GM21825 (cell line): ENCODE data around the gene ATG10.
"Not testable (repeated sequence)": the region's sequence is repeated elsewhere in the genome, so short reads cannot be mapped to it uniquely, and the experiment has no call there.

ENCODE experiments used
- ATAC-seq: cut with Tn5 transposase; IDR thresholded peaks from one replicate; pipeline ENCODE4 v1.9.1; 2021; ENCODE audit warnings: mild to moderate bottlenecking, moderate library complexity; ENCODE audit not compliant: unreplicated experiment

Gene ATG10

DNA sequence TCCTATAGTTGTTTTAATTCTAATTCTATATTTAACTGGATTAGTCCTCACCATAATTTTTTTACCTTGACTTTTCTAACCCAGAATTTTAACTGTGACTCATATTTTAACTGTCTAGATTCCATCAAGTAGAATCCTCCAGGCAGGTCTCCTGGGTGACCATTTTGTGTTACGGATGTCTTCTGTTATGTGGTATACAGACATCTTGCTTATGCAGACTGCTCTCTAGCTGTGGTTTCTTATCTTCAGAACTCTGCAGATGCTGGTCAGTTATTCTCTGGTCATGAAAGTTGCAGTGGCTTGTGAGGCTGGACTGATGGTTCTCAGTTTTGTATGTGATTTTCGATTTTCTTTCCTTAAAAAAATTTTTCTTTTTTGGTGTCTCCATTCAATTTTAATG, 139.4 kb downstream of the ATG10 start:
- no peak for ATAC-seq

DNA sequence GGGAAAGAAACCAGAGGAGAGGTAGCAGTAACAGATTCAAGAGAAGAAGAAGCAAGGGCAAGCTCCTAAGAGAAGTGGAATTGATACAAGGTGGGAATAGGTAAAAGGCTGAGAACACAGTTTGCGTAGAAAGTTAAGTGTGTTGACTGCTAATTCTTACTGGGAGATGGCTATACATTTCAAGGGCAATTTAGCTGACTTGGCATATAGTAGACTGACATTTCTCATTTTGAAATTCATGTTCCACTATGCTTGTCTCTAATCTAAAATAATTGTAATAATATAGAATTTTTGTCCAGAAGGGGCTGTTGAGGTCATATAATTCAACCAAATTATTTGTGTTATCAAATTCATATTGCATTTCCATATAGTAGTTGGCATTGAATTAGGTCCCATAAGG, 144.0 kb downstream of the ATG10 start:
- no peak for ATAC-seq

- ATAC-seq, result no peak
Measured at GRCh38 chr5:82119889-82120288, 148.1 kb downstream of the ATG10 start.

- ATAC-seq, result no peak
Measured at GRCh38 chr5:82129723-82130285, 158.0 kb downstream of the ATG10 start.

GRCh38 chr5:82130602-82131001, 158.8 kb downstream of the ATG10 start:
- ATAC-seq, result no peak

GRCh38 chr5:82137205-82137604, 165.4 kb downstream of the ATG10 start:
- no peak for ATAC-seq

- ATAC-seq, result not testable (repeated sequence)
Measured at GRCh38 chr5:82139837-82140236, 168.0 kb downstream of the ATG10 start.

- ATAC-seq, result no peak
Measured at GRCh38 chr5:82142217-82142841, 170.5 kb downstream of the ATG10 start.

DNA sequence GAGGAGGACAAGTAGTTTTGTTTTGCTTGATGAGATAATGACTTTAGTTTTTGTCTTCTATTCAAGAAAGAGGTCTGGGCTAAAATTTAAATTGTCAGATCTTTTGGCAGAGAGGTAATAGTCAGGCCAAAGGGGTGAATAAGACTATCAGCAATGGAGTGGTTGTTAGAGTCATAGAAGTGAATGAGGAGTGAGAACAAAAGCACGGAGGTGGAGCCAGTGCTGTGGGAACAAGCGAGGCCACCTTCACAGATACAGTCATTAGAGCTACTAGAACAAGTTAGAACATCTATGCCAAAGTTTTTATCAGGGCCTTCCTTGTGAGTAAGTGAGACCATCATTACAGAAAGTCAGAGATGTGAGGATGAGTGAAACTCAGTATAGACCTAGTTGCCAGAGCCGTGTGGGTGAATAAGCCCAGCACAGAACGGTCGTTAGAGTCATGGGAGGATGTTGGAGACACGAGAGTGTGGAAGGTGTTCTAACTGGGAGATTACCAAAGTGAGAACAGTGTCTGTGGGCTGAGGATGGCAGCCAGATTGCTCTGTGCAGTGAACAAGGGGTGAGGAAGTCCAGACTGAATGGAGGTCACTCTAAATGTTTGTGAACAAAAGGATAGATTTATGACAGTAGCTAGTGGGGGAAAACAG, 171.2 kb downstream of the ATG10 start:
- no peak for ATAC-seq

DNA sequence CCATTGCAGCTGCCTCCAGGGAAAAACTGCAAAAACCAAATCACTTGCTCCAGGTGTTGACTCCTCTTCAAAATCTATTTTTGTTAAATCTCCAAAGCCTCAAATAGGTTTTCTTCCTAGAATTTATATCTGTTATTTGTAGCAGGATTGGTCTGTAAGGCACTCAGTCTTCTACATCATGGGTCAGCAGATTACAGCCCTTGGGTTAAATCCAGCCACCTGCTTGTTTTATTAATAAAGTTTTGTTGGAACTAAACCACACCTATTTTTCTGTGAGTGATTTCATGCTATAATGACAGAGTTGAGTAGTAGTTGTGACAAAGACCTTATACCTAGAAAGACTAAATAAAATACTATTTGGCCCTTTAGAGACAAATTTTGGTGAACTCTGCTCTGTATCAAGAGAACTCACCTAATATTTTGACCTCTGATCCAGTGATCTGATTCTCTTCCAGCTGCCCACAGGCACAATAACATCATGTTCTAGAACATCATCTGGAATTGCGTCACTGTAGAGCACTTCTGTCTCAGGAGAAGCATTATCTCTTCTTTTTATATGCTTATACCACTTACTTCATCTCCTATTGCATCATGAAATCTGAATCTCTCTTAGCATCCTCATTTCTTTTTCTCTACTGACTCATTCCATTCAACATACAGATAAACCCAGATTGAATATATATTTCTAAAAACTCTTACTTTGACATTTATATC, 176.2 kb downstream of the ATG10 start:
- ATAC-seq, result no peak

DNA sequence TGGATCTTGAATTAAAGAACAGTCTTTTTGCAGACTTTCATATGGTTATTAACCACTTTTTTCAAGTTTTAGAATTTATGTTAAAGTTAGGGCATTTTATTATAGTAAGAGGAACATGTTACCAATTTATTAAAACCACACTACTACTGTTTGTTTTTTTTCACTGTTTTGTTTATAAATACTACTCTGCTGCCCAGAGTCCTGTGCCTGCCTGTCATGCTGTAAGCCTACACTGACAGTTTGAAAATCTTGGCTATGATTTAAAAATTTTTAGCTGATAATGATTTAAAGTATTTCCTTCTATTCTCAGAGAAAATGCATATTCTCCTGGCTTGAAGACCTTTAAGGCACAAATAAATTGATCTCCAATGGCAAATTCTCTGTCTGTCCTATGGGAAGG, 177.6 kb downstream of the ATG10 start:
- no peak for ATAC-seq

GRCh38 chr5:82150559-82150958, 178.7 kb downstream of the ATG10 start:
- no peak for ATAC-seq

GRCh38 chr5:82151204-82151603, 179.4 kb downstream of the ATG10 start:
- no peak for ATAC-seq

- no peak for ATAC-seq
Measured at GRCh38 chr5:82151662-82152061, 179.8 kb downstream of the ATG10 start.

DNA sequence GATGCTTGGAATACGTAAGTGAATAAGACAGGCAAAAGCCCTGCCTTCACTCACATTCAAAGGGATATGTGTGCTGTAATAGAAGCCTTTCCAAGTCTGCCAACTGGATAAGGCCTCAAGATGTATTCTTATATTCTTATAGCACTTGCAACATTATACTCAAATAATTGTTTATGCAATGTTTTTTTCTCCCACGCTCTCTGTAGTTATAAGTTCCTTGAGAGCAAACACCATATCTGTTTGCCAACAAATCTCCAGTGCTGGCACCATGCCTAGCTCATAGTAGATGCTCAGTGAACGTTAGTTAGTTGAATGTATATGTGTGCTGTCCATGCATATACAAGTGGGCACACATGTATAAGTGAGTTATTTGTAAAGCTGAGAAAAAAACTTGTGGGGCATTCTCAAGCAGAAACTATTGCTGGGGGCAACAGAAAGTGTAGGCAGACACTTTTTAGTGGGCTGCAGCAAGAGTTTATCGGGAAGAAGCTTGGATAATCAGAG, 181.2 kb downstream of the ATG10 start:
- no peak for ATAC-seq

DNA sequence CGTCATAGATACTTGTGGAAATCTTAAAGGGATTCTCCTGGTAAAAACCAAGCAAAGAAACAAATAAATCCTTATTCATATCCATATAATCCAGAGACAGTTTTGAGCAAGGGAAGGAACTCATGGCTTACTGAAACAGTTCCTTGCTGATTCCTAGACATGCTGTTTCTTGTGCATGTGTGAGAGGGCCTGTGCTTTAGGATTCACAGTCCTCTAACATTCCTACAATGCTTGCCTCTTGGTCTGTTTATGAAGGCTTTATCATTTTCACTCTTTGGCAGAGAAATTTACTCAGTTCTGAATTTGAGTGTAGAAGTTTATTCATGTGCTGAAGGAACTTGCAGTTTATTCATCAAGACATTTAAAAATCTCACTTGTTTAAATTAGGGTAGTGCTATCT, 183.0 kb downstream of the ATG10 start:
- ATAC-seq, result no peak

DNA sequence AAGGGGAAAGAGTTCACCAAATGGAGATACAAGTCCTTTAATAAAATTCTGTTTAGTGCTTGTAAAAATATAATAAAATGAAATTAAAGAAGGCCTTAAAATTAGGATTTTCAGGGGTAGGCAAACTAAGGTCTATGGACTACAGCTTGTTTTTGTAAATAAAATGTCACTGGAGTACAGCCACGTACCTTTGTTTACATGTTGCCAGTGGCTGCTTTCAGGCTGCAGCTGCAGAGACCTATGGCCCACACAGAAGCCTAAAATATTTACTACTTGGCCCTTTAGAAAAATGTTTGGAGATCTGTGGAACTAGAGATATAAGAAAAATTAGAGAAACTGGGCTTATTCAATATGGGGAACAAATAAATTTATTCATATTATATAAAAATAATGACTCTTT, 183.5 kb downstream of the ATG10 start:
- ATAC-seq, result no peak

DNA sequence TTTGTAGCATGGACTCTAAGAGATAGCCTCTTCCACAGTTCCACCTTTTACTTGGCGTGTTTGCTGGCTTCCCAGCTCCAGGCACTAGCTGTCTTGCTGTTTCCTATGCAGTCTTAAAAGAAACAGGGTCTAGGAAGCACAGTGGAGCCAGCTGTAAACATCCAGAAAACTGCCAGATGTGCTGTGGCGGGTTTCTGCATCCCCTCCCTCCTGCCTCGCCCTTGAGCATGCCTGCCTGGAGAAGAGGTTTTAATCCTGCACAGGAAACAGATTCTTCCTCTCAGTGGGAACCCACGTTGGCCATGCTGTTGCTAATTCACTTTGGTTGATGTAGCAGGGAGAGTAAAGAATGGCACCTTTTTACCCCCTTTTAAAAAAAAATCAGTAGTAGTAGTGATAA, 185.1 kb downstream of the ATG10 start:
- no peak for ATAC-seq

- no peak for ATAC-seq
Measured at GRCh38 chr5:82158755-82159413, 187.1 kb downstream of the ATG10 start.

DNA sequence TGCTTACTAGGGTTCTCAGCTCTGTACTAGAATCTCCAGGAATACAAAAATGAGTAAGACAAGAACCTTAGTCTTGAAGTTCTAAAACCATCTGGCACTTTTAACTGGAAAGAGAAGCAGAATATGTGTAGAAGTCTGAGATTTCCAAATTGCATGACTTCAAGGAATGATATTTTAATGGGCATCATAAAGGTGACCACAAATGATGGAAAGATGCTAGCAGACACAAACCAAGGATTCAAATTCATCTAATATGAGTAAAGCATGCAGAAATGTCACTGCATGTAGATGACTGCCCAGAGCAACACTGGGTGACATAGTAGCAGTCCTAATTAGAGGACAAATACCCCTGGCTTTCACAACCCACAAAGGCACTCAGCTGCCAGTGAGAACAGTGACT, 189.1 kb downstream of the ATG10 start:
- ATAC-seq, result no peak

GRCh38 chr5:82162573-82162972, 190.8 kb downstream of the ATG10 start:
- ATAC-seq, result no peak
